Epithelial cell of esophagus (primary cell): ENCODE measurements around the gene MAP3K12.

ENCODE experiments used
- DNase-seq: peaks from one replicate; pipeline ENCODE4 v3.0.0; 2010; ENCODE audit warnings: low read depth
- H3K4me3 ChIP-seq: 2 replicates; pipeline ENCODE4 v1.5.1; 2011; ENCODE audit warnings: mild to moderate bottlenecking, low read length, control low read depth
- CTCF ChIP-seq: IDR thresholded peaks from 2 replicates; pipeline ENCODE4 v1.5.1; 2011; ENCODE audit warnings: low read depth, mild to moderate bottlenecking, low read length, control low read depth, inconsistent platforms; ENCODE audit not compliant: insufficient read depth; ENCODE audit errors: missing control alignments

MAP3K12 gene

GRCh38 chr12:53463802-53464560 is 35.3 kb downstream of the MAP3K12 start:
- TF ChIP-seq CTCF = no peak
- DNase-seq = no peak
- H3K4me3 ChIP-seq = no peak overlapping the region

GRCh38 chr12:53462935-53463334 is 36.3 kb downstream of the MAP3K12 start:
- H3K4me3 ChIP-seq = no peak overlapping the region

GRCh38 chr12:53461591-53461990 is 37.7 kb downstream of the MAP3K12 start:
- H3K4me3 ChIP-seq = no peak overlapping the region
- no peak for TF ChIP-seq CTCF
- no peak for DNase-seq

More at GRCh38 chr12:53462935-53463334, 36.3 kb downstream of the MAP3K12 start:
- no peak for TF ChIP-seq CTCF
- no peak for DNase-seq

- H3K4me3 ChIP-seq = no peak overlapping the region
- DNase-seq = no peak
- TF ChIP-seq CTCF = no peak
Measured at GRCh38 chr12:53461059-53461458, 38.2 kb downstream of the MAP3K12 start.

GRCh38 chr12:53459097-53459496 is 40.2 kb downstream of the MAP3K12 start:
- no peak overlapping the region for H3K4me3 ChIP-seq
- no peak for DNase-seq
- TF ChIP-seq CTCF = no peak

- no peak overlapping the region for H3K4me3 ChIP-seq
- no peak for TF ChIP-seq CTCF
- no peak for DNase-seq
Measured at GRCh38 chr12:53456654-53457366, 42.4 kb downstream of the MAP3K12 start.
